WTC11 (cell line): ENCODE results near the gene VKORC1. TPM values are rescaled to one million over a fixed set of nuclear protein-coding genes. Genes with fewer than 3 reads are reported as not detected.

Source experiments
- ATAC-seq: fragments of 200-7000 bp; cut with Tn5 transposase; 2 replicates; pipeline ENCODE4 v1.10.0; 2021; ENCODE audit warnings: mild to moderate bottlenecking, moderate library complexity
- CTCF ChIA-PET: fragments of 300-600 bp; sonication (Branson Sonifier 250); formaldehyde crosslinking; loops from one replicate; lab custom pipeline; 2021; ENCODE audit warnings: antibody characterized with exemption; lab: Charles Lee
- POLR2A ChIA-PET: fragments of 350-600 bp; sonication (Branson Sonifier 250); formaldehyde crosslinking; loops from one replicate; lab custom pipeline; 2021; ENCODE audit warnings: antibody characterized with exemption; lab: Charles Lee
- DNase-seq: peaks from one replicate; pipeline ENCODE4 v3.0.0; 2021; ENCODE audit warnings: low spot score
- H3K27ac Mint-ChIP-seq: 2 replicates; pipeline ENCODE4 v1.8.0; 2021; ENCODE audit warnings: mixed read lengths
- H3K27me3 Mint-ChIP-seq: 2 replicates; pipeline ENCODE4 v1.8.0; 2021; ENCODE audit warnings: low read depth, mild to moderate bottlenecking, moderate library complexity, mixed read lengths
- H3K36me3 Mint-ChIP-seq: 2 replicates; pipeline ENCODE4 v1.8.0; 2021; ENCODE audit warnings: mixed read lengths
- H3K4me1 Mint-ChIP-seq: 2 replicates; pipeline ENCODE4 v1.8.0; 2022; ENCODE audit warnings: mixed read lengths
- H3K4me3 Mint-ChIP-seq: 2 replicates; pipeline ENCODE4 v1.8.0; 2021; ENCODE audit warnings: mild to moderate bottlenecking, moderate library complexity, mixed read lengths
- H3K9me3 Mint-ChIP-seq: 2 replicates; pipeline ENCODE4 v1.8.0; 2021; ENCODE audit warnings: mixed read lengths
- ATF1 ChIP-seq: sonication (generic); formaldehyde crosslinking; IDR thresholded peaks from 2 replicates; pipeline ENCODE4 v1.8.1; 2023; ENCODE audit warnings: mild to moderate bottlenecking, moderate library complexity, missing genetic modification reagents
- ESRRA ChIP-seq: sonication (generic); formaldehyde crosslinking; IDR thresholded peaks from 2 replicates; pipeline ENCODE4 v1.8.1; 2022; ENCODE audit warnings: mild to moderate bottlenecking, missing genetic modification reagents, borderline replicate concordance
- FOXJ3 ChIP-seq: sonication (generic); formaldehyde crosslinking; IDR thresholded peaks from 2 replicates; pipeline ENCODE4 v1.9.0; 2021; ENCODE audit warnings: missing genetic modification reagents, mild to moderate bottlenecking, borderline replicate concordance
- GABPB1 ChIP-seq: sonication (generic); formaldehyde crosslinking; IDR thresholded peaks from 2 replicates; pipeline ENCODE4 v1.8.1; 2023; ENCODE audit warnings: mild to moderate bottlenecking, missing genetic modification reagents
- GRHL2 ChIP-seq: fragments of 250-450 bp; sonication (Bioruptor Pico); IDR thresholded peaks from 2 replicates; pipeline ENCODE4 v1.8.0; 2022; ENCODE audit warnings: mild to moderate bottlenecking, moderate library complexity; ENCODE audit not compliant: insufficient replicate concordance, severe bottlenecking
- GTF2I ChIP-seq: fragments of 250-450 bp; sonication (Bioruptor Pico); conservative IDR thresholded peaks from 2 replicates; pipeline ENCODE4 v1.4.0; 2021; ENCODE audit warnings: mild to moderate bottlenecking
- IRF2 ChIP-seq: sonication (generic); formaldehyde crosslinking; IDR thresholded peaks from 2 replicates; pipeline ENCODE4 v1.8.0; 2022; ENCODE audit warnings: low read depth, missing genetic modification reagents, borderline replicate concordance
- KAT7 ChIP-seq: sonication (generic); formaldehyde crosslinking; IDR thresholded peaks from 2 replicates; pipeline ENCODE4 v1.8.1; 2023; ENCODE audit warnings: missing genetic modification reagents, mild to moderate bottlenecking, borderline replicate concordance
- NR3C1 ChIP-seq: sonication (generic); formaldehyde crosslinking; conservative IDR thresholded peaks from 2 replicates; pipeline ENCODE4 v1.8.1; 2023; ENCODE audit warnings: low read depth, mild to moderate bottlenecking, missing genetic modification reagents
- RORB ChIP-seq: fragments of 250-450 bp; sonication (Bioruptor Pico); IDR thresholded peaks from 2 replicates; pipeline ENCODE4 v1.9.0; 2021; ENCODE audit warnings: mild to moderate bottlenecking
- TCF7 ChIP-seq: sonication (generic); formaldehyde crosslinking; IDR thresholded peaks from 2 replicates; pipeline ENCODE4 v1.8.0; 2022; ENCODE audit warnings: mild to moderate bottlenecking, low read depth, missing genetic modification reagents, moderate library complexity
- ZBTB21 ChIP-seq: sonication (generic); formaldehyde crosslinking; IDR thresholded peaks from 2 replicates; pipeline ENCODE4 v1.8.1; 2023; ENCODE audit warnings: mild to moderate bottlenecking, missing genetic modification reagents, borderline replicate concordance
- ZNF121 ChIP-seq: sonication (generic); formaldehyde crosslinking; IDR thresholded peaks from 2 replicates; pipeline ENCODE4 v1.8.0; 2023; ENCODE audit warnings: missing genetic modification reagents
- ZNF317 ChIP-seq: sonication (generic); formaldehyde crosslinking; IDR thresholded peaks from 2 replicates; pipeline ENCODE4 v1.8.1; 2023; ENCODE audit warnings: low read depth, mild to moderate bottlenecking, moderate library complexity, missing genetic modification reagents, borderline replicate concordance
- ZNF396 ChIP-seq: fragments of 250-450 bp; sonication (Bioruptor Pico); IDR thresholded peaks from 2 replicates; pipeline ENCODE4 v1.8.0; 2021; ENCODE audit warnings: mild to moderate bottlenecking, moderate library complexity, borderline replicate concordance
- total RNA-seq: library from RNA; stranded (reverse); gene quantifications from 3 replicates; pipeline ENCODE4 v1.2.3, GENCODE V29; 2021
- TF ChIP-seq, protein P1 (sequence below): sonication (generic); formaldehyde crosslinking; IDR thresholded peaks from 2 replicates; pipeline ENCODE4 v1.8.1; 2023; ENCODE audit warnings: mild to moderate bottlenecking, missing genetic modification reagents, moderate library complexity
- TF ChIP-seq, protein P2 (sequence below): sonication (generic); formaldehyde crosslinking; conservative IDR thresholded peaks from 2 replicates; pipeline ENCODE4 v1.8.1; 2023; ENCODE audit warnings: mild to moderate bottlenecking, low read depth, missing genetic modification reagents, moderate library complexity
- TF ChIP-seq, protein P3 (sequence below): sonication (generic); formaldehyde crosslinking; IDR thresholded peaks from 2 replicates; pipeline ENCODE4 v1.8.0; 2022; ENCODE audit warnings: mild to moderate bottlenecking, missing genetic modification reagents
- TF ChIP-seq, protein P4 (sequence below): sonication (generic); formaldehyde crosslinking; conservative IDR thresholded peaks from 2 replicates; pipeline ENCODE4 v1.8.1; 2022; ENCODE audit warnings: mild to moderate bottlenecking, missing genetic modification reagents
- TF ChIP-seq, protein P5 (sequence below): sonication (generic); formaldehyde crosslinking; IDR thresholded peaks from 2 replicates; pipeline ENCODE4 v1.8.0; 2023; ENCODE audit warnings: missing genetic modification reagents
- TF ChIP-seq, protein P6 (sequence below): sonication (generic); formaldehyde crosslinking; IDR thresholded peaks from 2 replicates; pipeline ENCODE4 v1.8.1; 2022; ENCODE audit warnings: low read depth, mild to moderate bottlenecking, moderate library complexity, missing genetic modification reagents, borderline replicate concordance
- TF ChIP-seq, protein P7 (sequence below): sonication (generic); formaldehyde crosslinking; IDR thresholded peaks from 2 replicates; pipeline ENCODE4 v1.8.0; 2022; ENCODE audit warnings: missing genetic modification reagents
- TF ChIP-seq, protein P8 (sequence below): sonication (generic); formaldehyde crosslinking; IDR thresholded peaks from 2 replicates; pipeline ENCODE4 v1.8.1; 2022; ENCODE audit warnings: low read depth, missing genetic modification reagents, borderline replicate concordance

VKORC1 gene
- total RNA-seq, 1 experiment from 2014 or later = 85.7 TPM

DNA sequence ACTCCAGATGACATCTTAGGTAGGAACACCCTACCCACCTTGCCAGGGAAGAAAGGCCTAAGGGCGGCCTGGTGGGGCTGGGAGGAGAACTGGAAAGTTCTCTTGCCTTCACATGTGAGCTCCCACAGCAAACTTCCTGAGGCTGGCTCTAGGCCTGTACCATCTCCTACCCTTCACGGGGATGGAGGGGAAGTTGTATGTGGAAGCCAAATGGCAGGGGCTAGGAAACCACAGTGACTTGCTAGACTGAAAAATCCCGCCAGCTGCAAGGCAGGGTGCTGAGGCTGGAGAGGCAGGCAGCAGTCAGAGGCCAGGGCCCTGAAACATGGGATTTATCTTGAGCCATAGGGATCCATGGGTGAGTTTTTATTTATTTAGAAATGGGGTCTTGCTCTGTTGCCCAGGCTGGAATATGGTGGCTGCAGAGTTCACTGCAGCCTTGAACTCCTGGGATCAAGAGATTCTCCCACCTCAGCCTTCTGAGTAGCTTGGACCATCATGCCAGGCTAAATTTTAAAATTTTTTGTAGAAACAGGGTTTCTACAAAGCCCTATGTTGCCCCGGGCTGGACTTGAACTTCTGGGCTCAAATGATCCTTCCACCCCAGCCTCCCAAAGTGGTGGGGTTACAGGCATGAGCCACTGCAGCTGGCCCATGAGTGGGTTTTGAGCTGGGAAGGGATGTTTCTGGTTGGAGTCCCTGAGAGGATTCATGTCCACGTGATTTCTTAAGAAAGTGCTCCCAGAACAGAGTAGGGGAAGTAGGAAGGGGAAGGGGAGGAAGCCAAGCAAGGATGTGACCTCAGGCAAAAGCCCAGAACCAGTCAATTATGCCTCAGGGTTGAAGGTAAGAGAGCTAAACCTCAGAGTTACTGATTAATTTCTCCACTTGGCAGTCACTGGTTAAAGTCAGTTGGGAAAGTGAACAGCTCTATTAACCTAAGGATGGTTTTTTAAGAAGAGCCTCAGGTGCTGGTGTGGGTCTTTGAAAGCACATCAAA, 18.8 kb upstream of the VKORC1 start:
- POLR2A ChIA-PET = no interaction called here
- Mint-ChIP-seq H3K4me3 (no peak overlapping the region), H3K36me3 (peaks cover 30% of the 10 kb centered on the region), H3K9me3 (no peaks in the 10 kb centered on the region), H3K27me3 (no peaks in the 10 kb centered on the region), H3K27ac (no peak overlapping the region), H3K4me1 (peaks cover 6% of the 10 kb centered on the region)
- CTCF ChIA-PET = no interaction called here
- DNase-seq = no peak
- no peak for ATAC-seq
- TF ChIP-seq NR3C1 (no peak), GABPB1 (CRISPR knock-in tag) (no peak), ATF1 (CRISPR knock-in tag) (no peak), TCF7 (no peak), RORB (CRISPR knock-in tag) (no peak), ZBTB21 (no peak), ZNF317 (CRISPR knock-in tag) (no peak), ZNF396 (CRISPR knock-in tag) (no peak), KAT7 (no peak), GTF2I (no peak), ZNF121 (no peak), FOXJ3 (CRISPR knock-in tag) (no peak)
- TF ChIP-seq, protein P1, sequence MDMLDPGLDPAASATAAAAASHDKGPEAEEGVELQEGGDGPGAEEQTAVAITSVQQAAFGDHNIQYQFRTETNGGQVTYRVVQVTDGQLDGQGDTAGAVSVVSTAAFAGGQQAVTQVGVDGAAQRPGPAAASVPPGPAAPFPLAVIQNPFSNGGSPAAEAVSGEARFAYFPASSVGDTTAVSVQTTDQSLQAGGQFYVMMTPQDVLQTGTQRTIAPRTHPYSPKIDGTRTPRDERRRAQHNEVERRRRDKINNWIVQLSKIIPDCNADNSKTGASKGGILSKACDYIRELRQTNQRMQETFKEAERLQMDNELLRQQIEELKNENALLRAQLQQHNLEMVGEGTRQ = no peak
- TF ChIP-seq, protein P2, sequence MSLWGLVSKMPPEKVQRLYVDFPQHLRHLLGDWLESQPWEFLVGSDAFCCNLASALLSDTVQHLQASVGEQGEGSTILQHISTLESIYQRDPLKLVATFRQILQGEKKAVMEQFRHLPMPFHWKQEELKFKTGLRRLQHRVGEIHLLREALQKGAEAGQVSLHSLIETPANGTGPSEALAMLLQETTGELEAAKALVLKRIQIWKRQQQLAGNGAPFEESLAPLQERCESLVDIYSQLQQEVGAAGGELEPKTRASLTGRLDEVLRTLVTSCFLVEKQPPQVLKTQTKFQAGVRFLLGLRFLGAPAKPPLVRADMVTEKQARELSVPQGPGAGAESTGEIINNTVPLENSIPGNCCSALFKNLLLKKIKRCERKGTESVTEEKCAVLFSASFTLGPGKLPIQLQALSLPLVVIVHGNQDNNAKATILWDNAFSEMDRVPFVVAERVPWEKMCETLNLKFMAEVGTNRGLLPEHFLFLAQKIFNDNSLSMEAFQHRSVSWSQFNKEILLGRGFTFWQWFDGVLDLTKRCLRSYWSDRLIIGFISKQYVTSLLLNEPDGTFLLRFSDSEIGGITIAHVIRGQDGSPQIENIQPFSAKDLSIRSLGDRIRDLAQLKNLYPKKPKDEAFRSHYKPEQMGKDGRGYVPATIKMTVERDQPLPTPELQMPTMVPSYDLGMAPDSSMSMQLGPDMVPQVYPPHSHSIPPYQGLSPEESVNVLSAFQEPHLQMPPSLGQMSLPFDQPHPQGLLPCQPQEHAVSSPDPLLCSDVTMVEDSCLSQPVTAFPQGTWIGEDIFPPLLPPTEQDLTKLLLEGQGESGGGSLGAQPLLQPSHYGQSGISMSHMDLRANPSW (CRISPR knock-in tag) = no peak
- TF ChIP-seq, protein P3, sequence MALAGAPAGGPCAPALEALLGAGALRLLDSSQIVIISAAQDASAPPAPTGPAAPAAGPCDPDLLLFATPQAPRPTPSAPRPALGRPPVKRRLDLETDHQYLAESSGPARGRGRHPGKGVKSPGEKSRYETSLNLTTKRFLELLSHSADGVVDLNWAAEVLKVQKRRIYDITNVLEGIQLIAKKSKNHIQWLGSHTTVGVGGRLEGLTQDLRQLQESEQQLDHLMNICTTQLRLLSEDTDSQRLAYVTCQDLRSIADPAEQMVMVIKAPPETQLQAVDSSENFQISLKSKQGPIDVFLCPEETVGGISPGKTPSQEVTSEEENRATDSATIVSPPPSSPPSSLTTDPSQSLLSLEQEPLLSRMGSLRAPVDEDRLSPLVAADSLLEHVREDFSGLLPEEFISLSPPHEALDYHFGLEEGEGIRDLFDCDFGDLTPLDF = no peak
- TF ChIP-seq, protein P4, sequence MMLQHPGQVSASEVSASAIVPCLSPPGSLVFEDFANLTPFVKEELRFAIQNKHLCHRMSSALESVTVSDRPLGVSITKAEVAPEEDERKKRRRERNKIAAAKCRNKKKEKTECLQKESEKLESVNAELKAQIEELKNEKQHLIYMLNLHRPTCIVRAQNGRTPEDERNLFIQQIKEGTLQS (CRISPR knock-in tag) = no peak

DNA sequence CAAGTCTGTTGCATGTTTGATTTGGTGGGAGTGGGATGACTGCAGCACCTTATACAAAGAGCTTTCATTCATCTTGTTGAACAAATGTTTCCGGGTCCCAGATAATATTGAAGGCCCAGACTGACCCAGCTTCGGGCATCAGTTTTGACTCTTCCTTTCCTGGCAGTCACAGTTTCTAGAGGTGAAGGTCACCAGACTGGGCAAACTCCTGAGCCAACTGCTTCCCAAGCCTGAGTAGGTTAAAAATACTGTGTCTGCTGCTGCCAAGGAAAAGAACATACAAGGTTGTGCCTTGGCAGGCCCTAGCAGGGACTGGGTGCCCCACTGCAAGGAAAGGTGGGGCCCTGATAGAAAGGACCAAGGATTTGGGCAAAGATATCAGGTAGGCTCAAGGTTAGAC, 18.1 kb upstream of the VKORC1 start:
- Mint-ChIP-seq H3K4me3 (no peak overlapping the region), H3K36me3 (peaks cover 30% of the 10 kb centered on the region), H3K4me1 (peaks cover 4% of the 10 kb centered on the region; the same call in 1 of the 2 replicates), H3K27me3 (no peaks in the 10 kb centered on the region), H3K9me3 (no peaks in the 10 kb centered on the region), H3K27ac (no peak overlapping the region)
- POLR2A ChIA-PET = no interaction called here
- no peak for ATAC-seq
- CTCF ChIA-PET = no interaction called here
- no peak for DNase-seq
- TF ChIP-seq GRHL2 (CRISPR knock-in tag) (no peak), ESRRA (CRISPR knock-in tag) (no peak), IRF2 (CRISPR knock-in tag) (no peak)
- TF ChIP-seq, protein P5, sequence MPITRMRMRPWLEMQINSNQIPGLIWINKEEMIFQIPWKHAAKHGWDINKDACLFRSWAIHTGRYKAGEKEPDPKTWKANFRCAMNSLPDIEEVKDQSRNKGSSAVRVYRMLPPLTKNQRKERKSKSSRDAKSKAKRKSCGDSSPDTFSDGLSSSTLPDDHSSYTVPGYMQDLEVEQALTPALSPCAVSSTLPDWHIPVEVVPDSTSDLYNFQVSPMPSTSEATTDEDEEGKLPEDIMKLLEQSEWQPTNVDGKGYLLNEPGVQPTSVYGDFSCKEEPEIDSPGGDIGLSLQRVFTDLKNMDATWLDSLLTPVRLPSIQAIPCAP = no peak
- TF ChIP-seq, protein P6, sequence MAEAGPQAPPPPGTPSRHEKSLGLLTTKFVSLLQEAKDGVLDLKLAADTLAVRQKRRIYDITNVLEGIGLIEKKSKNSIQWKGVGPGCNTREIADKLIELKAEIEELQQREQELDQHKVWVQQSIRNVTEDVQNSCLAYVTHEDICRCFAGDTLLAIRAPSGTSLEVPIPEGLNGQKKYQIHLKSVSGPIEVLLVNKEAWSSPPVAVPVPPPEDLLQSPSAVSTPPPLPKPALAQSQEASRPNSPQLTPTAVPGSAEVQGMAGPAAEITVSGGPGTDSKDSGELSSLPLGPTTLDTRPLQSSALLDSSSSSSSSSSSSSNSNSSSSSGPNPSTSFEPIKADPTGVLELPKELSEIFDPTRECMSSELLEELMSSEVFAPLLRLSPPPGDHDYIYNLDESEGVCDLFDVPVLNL (CRISPR knock-in tag) = no peak
- TF ChIP-seq, protein P7, sequence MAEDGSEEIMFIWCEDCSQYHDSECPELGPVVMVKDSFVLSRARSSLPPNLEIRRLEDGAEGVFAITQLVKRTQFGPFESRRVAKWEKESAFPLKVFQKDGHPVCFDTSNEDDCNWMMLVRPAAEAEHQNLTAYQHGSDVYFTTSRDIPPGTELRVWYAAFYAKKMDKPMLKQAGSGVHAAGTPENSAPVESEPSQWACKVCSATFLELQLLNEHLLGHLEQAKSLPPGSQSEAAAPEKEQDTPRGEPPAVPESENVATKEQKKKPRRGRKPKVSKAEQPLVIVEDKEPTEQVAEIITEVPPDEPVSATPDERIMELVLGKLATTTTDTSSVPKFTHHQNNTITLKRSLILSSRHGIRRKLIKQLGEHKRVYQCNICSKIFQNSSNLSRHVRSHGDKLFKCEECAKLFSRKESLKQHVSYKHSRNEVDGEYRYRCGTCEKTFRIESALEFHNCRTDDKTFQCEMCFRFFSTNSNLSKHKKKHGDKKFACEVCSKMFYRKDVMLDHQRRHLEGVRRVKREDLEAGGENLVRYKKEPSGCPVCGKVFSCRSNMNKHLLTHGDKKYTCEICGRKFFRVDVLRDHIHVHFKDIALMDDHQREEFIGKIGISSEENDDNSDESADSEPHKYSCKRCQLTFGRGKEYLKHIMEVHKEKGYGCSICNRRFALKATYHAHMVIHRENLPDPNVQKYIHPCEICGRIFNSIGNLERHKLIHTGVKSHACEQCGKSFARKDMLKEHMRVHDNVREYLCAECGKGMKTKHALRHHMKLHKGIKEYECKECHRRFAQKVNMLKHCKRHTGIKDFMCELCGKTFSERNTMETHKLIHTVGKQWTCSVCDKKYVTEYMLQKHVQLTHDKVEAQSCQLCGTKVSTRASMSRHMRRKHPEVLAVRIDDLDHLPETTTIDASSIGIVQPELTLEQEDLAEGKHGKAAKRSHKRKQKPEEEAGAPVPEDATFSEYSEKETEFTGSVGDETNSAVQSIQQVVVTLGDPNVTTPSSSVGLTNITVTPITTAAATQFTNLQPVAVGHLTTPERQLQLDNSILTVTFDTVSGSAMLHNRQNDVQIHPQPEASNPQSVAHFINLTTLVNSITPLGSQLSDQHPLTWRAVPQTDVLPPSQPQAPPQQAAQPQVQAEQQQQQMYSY = no peak
- TF ChIP-seq, protein P8, sequence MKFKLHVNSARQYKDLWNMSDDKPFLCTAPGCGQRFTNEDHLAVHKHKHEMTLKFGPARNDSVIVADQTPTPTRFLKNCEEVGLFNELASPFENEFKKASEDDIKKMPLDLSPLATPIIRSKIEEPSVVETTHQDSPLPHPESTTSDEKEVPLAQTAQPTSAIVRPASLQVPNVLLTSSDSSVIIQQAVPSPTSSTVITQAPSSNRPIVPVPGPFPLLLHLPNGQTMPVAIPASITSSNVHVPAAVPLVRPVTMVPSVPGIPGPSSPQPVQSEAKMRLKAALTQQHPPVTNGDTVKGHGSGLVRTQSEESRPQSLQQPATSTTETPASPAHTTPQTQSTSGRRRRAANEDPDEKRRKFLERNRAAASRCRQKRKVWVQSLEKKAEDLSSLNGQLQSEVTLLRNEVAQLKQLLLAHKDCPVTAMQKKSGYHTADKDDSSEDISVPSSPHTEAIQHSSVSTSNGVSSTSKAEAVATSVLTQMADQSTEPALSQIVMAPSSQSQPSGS (CRISPR knock-in tag) = no peak
